ENCODE data around the gene ART3.
"Not testable (repeated sequence)": the region's sequence is repeated elsewhere in the genome, so short reads cannot be mapped to it uniquely, and the experiment has no call there.

DNA sequence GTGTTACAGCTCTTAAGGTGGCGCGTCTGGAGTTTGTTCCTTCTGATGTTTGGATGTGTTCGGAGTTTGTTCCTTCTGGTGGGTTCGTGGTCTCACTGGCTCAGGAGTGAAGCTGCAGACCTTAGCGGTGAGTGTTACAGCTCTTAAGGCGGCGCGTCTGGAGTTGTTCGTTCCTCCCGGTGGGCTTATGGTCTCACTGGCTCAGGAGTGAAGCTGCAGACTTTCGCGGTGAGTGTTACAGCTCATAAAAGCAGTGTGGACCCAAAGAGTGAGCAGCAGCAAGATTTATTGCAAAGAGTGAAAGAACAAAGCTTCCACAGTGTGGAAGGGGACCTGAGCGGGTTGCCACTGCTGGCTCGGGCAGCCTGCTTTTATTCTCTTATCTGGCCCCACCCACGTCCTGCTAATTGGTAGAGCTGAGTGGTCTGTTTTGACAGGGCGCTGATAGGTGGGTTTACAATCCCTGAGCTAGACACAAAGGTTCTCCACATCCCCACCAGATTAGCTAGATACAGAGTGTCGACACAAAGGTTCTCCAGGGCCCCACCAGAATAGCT is 24.6 kb upstream of the ART3 start:
- not testable (repeated sequence) for TF ChIP-seq RAD21 (IDR thresholded peaks at IDR 0.05 in 1 of 2, conservative IDR thresholded peaks at IDR 0.05 in 1 of 2; ENCODE audit: low read depth in 2 of 2, low read length in 2 of 2); CTBP2 (IDR thresholded peaks at IDR 0.05; ENCODE audit: borderline replicate concordance, insufficient read depth, insufficient read length, low read length); GABPA (IDR thresholded peaks at IDR 0.05; ENCODE audit: borderline replicate concordance, insufficient read depth, low read length); TAF7 (optimal IDR thresholded peaks at IDR 0.05; ENCODE audit: borderline replicate concordance, low read depth, low read length); CBX8 (IDR thresholded peaks at IDR 0.05; ENCODE audit: borderline replicate concordance, low read depth, low read length); TCF12 (IDR thresholded peaks at IDR 0.05; ENCODE audit: low read depth, low read length)
